Measurements from ENCODE around the gene PHF5A.
A peak's percentile ranks its signal among the peaks of the same experiment; 100 is the strongest.

Gene PHF5A

GRCh38 chr22:41487037-41487935, 18.8 kb upstream of the PHF5A start:
- 91% methylated on average over 8 of the region's 8 CpGs for WGBS
- H3K27ac ChIP-seq (ENCODE audit: low read depth, low read length) = no peak overlapping the region

GRCh38 chr22:41485033-41485432, 16.5 kb upstream of the PHF5A start:
- no peaks in the 10 kb centered on the region for H3K27me3 ChIP-seq (ENCODE audit: insufficient read depth, low read length)
- no peak overlapping the region for H3K9ac ChIP-seq (ENCODE audit: low read depth, low read length)
- peaks cover 53% of the 10 kb centered on the region for H3K4me1 ChIP-seq (ENCODE audit: insufficient read depth, low read length)
- WGBS = 91% methylated on average over 7 of the region's 7 CpGs
- H3K27ac ChIP-seq (ENCODE audit: low read depth, low read length) = no peak overlapping the region
- H3K9me3 ChIP-seq (ENCODE audit: insufficient read depth, low read depth, low read length) = no peaks in the 10 kb centered on the region
- H3K36me3 ChIP-seq (ENCODE audit: insufficient read depth, low read length) = no peaks in the 10 kb centered on the region
- H3K4me3 ChIP-seq (ENCODE audit: low read length) = no peak overlapping the region

More at GRCh38 chr22:41487037-41487935, 18.8 kb upstream of the PHF5A start:
- Histone ChIP-seq H3K36me3 (ENCODE audit: insufficient read depth, low read length) (no peaks in the 10 kb centered on the region), H3K9me3 (ENCODE audit: insufficient read depth, low read depth, low read length) (no peaks in the 10 kb centered on the region), H3K4me1 (ENCODE audit: insufficient read depth, low read length) (peaks cover 45% of the 10 kb centered on the region), H3K9ac (ENCODE audit: low read depth, low read length) (no peak overlapping the region), H3K27me3 (ENCODE audit: insufficient read depth, low read length) (no peaks in the 10 kb centered on the region), H3K4me3 (ENCODE audit: low read length) (no peak overlapping the region)

- Histone ChIP-seq H3K4me1 (ENCODE audit: insufficient read depth, low read length) (peaks cover 41% of the 10 kb centered on the region), H3K9ac (ENCODE audit: low read depth, low read length) (no peak overlapping the region), H3K9me3 (ENCODE audit: insufficient read depth, low read depth, low read length) (no peaks in the 10 kb centered on the region), H3K4me3 (ENCODE audit: low read length) (peak overlapping the region; percentile 17), H3K27ac (ENCODE audit: low read depth, low read length) (peak overlapping the region; percentile 89), H3K27me3 (ENCODE audit: insufficient read depth, low read length) (no peaks in the 10 kb centered on the region), H3K36me3 (ENCODE audit: insufficient read depth, low read length) (no peaks in the 10 kb centered on the region)
- WGBS = 61% methylated on average over 2 of the region's 2 CpGs
These were observed 13.9 kb upstream of the PHF5A start for GRCh38 chr22:41482319-41482935.

- 22% methylated on average over 5 of the region's 5 CpGs for WGBS
- H3K9ac ChIP-seq (ENCODE audit: low read depth, low read length) = no peak overlapping the region
These were observed 13.4 kb upstream of the PHF5A start for GRCh38 chr22:41481925-41482318.

GRCh38 chr22:41481131-41481830, 12.8 kb upstream of the PHF5A start:
- WGBS = 88% methylated on average over 15 of the region's 15 CpGs
- Histone ChIP-seq H3K27ac (ENCODE audit: low read depth, low read length) (peak overlapping the region; percentile 89), H3K4me3 (ENCODE audit: low read length) (peak overlapping the region; percentile 17), H3K27me3 (ENCODE audit: insufficient read depth, low read length) (no peaks in the 10 kb centered on the region), H3K9ac (ENCODE audit: low read depth, low read length) (no peak overlapping the region), H3K36me3 (ENCODE audit: insufficient read depth, low read length) (no peaks in the 10 kb centered on the region), H3K9me3 (ENCODE audit: insufficient read depth, low read depth, low read length) (no peaks in the 10 kb centered on the region), H3K4me1 (ENCODE audit: insufficient read depth, low read length) (peaks cover 37% of the 10 kb centered on the region)

More at GRCh38 chr22:41481925-41482318, 13.4 kb upstream of the PHF5A start:
- Histone ChIP-seq H3K27ac (ENCODE audit: low read depth, low read length) (peak overlapping the region; percentile 89), H3K9me3 (ENCODE audit: insufficient read depth, low read depth, low read length) (no peaks in the 10 kb centered on the region), H3K4me3 (ENCODE audit: low read length) (peak overlapping the region; percentile 17), H3K27me3 (ENCODE audit: insufficient read depth, low read length) (no peaks in the 10 kb centered on the region), H3K4me1 (ENCODE audit: insufficient read depth, low read length) (peaks cover 37% of the 10 kb centered on the region), H3K36me3 (ENCODE audit: insufficient read depth, low read length) (no peaks in the 10 kb centered on the region)

- peaks cover 37% of the 10 kb centered on the region for H3K4me1 ChIP-seq (ENCODE audit: insufficient read depth, low read length)
- H3K9me3 ChIP-seq (ENCODE audit: insufficient read depth, low read depth, low read length) = no peaks in the 10 kb centered on the region
- WGBS = 83% methylated on average over 6 of the region's 7 CpGs
- H3K27me3 ChIP-seq (ENCODE audit: insufficient read depth, low read length) = no peaks in the 10 kb centered on the region
- no peak overlapping the region for H3K9ac ChIP-seq (ENCODE audit: low read depth, low read length)
- H3K27ac ChIP-seq (ENCODE audit: low read depth, low read length) = peak overlapping the region; percentile 13; the same call in 1 of the 2 replicates
- H3K36me3 ChIP-seq (ENCODE audit: insufficient read depth, low read length) = no peaks in the 10 kb centered on the region
- no peak overlapping the region for H3K4me3 ChIP-seq (ENCODE audit: low read length)
These were observed 11.9 kb upstream of the PHF5A start for GRCh38 chr22:41480397-41480735.

- no peaks in the 10 kb centered on the region for H3K27me3 ChIP-seq (ENCODE audit: insufficient read depth, low read length)
- peaks cover 37% of the 10 kb centered on the region for H3K4me1 ChIP-seq (ENCODE audit: insufficient read depth, low read length)
These were observed 11.3 kb upstream of the PHF5A start for GRCh38 chr22:41479671-41480396.

GRCh38 chr22:41478891-41479521, 10.5 kb upstream of the PHF5A start:
- Histone ChIP-seq H3K4me3 (ENCODE audit: low read length) (no peak overlapping the region), H3K9me3 (ENCODE audit: insufficient read depth, low read depth, low read length) (no peaks in the 10 kb centered on the region), H3K27ac (ENCODE audit: low read depth, low read length) (no peak overlapping the region; the same call in 1 of the 2 replicates), H3K36me3 (ENCODE audit: insufficient read depth, low read length) (no peaks in the 10 kb centered on the region), H3K4me1 (ENCODE audit: insufficient read depth, low read length) (peaks cover 37% of the 10 kb centered on the region), H3K9ac (ENCODE audit: low read depth, low read length) (no peak overlapping the region), H3K27me3 (ENCODE audit: insufficient read depth, low read length) (no peaks in the 10 kb centered on the region)
- 96% methylated on average over 7 of the region's 7 CpGs for WGBS

More at GRCh38 chr22:41479671-41480396, 11.3 kb upstream of the PHF5A start:
- peak overlapping the region; percentile 13; the same call in 1 of the 2 replicates for H3K27ac ChIP-seq (ENCODE audit: low read depth, low read length)
- H3K36me3 ChIP-seq (ENCODE audit: insufficient read depth, low read length) = no peaks in the 10 kb centered on the region
- no peaks in the 10 kb centered on the region for H3K9me3 ChIP-seq (ENCODE audit: insufficient read depth, low read depth, low read length)
- 75% methylated on average over 6 of the region's 6 CpGs for WGBS
- H3K4me3 ChIP-seq (ENCODE audit: low read length) = no peak overlapping the region
- no peak overlapping the region for H3K9ac ChIP-seq (ENCODE audit: low read depth, low read length)

GRCh38 chr22:41478473-41478872, 10.0 kb upstream of the PHF5A start:
- Histone ChIP-seq H3K9ac (ENCODE audit: low read depth, low read length) (no peak overlapping the region), H3K36me3 (ENCODE audit: insufficient read depth, low read length) (no peaks in the 10 kb centered on the region), H3K27ac (ENCODE audit: low read depth, low read length) (no peak overlapping the region), H3K27me3 (ENCODE audit: insufficient read depth, low read length) (no peaks in the 10 kb centered on the region), H3K9me3 (ENCODE audit: insufficient read depth, low read depth, low read length) (no peaks in the 10 kb centered on the region), H3K4me1 (ENCODE audit: insufficient read depth, low read length) (peaks cover 37% of the 10 kb centered on the region), H3K4me3 (ENCODE audit: low read length) (no peak overlapping the region)
- 91% methylated on average over 2 of the region's 2 CpGs for WGBS

GRCh38 chr22:41474872-41475451, 6.5 kb upstream of the PHF5A start:
- H3K36me3 ChIP-seq (ENCODE audit: insufficient read depth, low read length) = peaks cover 4% of the 10 kb centered on the region; the same call in 1 of the 2 replicates
- 98% methylated on average over 6 of the region's 6 CpGs for WGBS
- H3K4me3 ChIP-seq (ENCODE audit: low read length) = no peak overlapping the region

More at GRCh38 chr22:41474872-41475451, 6.5 kb upstream of the PHF5A start:
- Histone ChIP-seq H3K9me3 (ENCODE audit: insufficient read depth, low read depth, low read length) (no peaks in the 10 kb centered on the region), H3K27me3 (ENCODE audit: insufficient read depth, low read length) (no peaks in the 10 kb centered on the region), H3K9ac (ENCODE audit: low read depth, low read length) (no peak overlapping the region), H3K27ac (ENCODE audit: low read depth, low read length) (no peak overlapping the region), H3K4me1 (ENCODE audit: insufficient read depth, low read length) (peaks cover 6% of the 10 kb centered on the region)

Measured in HUES64 (cell line).